Measurements from ENCODE around the gene CDS2. TPM values are rescaled to one million over a fixed set of nuclear protein-coding genes. Genes with fewer than 3 reads are reported as not detected.

CDS2 gene
- total RNA-seq, 1 experiment from 2014 or later = 67.4 TPM

- Histone ChIP-seq H3K9me3 (ENCODE audit: low read depth, low read length, poor library complexity, severe bottlenecking) (no peaks in the 10 kb centered on the region), H3K4me3 (ENCODE audit: low read depth, low read length, poor library complexity, severe bottlenecking) (peak overlapping the region; percentile 71), H3K27ac (ENCODE audit: low read depth, low read length, poor library complexity, severe bottlenecking) (peak overlapping the region; percentile 95), H3K36me3 (ENCODE audit: insufficient read depth, low read length, poor library complexity, severe bottlenecking) (peaks cover 39% of the 10 kb centered on the region), H3K4me1 (ENCODE audit: insufficient read depth, low read length, poor library complexity, severe bottlenecking) (peaks cover 21% of the 10 kb centered on the region), H3K27me3 (replicated peaks; ENCODE audit: insufficient read depth, low read depth, low read length, poor library complexity) (no peaks in the 10 kb centered on the region)
- TF ChIP-seq CTCF (conservative IDR thresholded peaks at IDR 0.05; ENCODE audit: low read depth, low read length) (no peak), EZH2 (IDR thresholded peaks at IDR 0.05; ENCODE audit: borderline replicate concordance, low read depth, low read length, poor library complexity, severe bottlenecking) (no peak)
- intact Hi-C loops (cut with micrococcal nuclease; ENCODE audit: unreplicated experiment) = no loop called here
- POLR2A ChIA-PET (ENCODE audit: low non-redundant PET) = interaction anchor here (0.7 kb wide), 1 partner anchor 72 kb away, joined by 3 read pairs; no protein-coding TSS in a partner anchor
- BruUV-seq (replicated peaks) = no TSS peak
- no peak for DNase-seq (ENCODE audit: low spot score)
- CTCF ChIA-PET = no interaction called here
Measured at GRCh38 chr20:5120185-5120476, 6.7 kb upstream of the CDS2 start.

GRCh38 chr20:5122873-5123260 lies 3.9 kb upstream of the CDS2 start:
- CTCF ChIA-PET = no interaction called here
- POLR2A ChIA-PET (ENCODE audit: low non-redundant PET) = no interaction called here

GRCh38 chr20:5127204-5127858 lies 523 bp downstream of the CDS2 start:
- H3K36me3 ChIP-seq (ENCODE audit: insufficient read depth, low read length, poor library complexity, severe bottlenecking) = peaks cover 8% of the 10 kb centered on the region
- POLR2A ChIA-PET (ENCODE audit: low non-redundant PET) = interaction anchor here (0.6 kb wide), 2 partner anchors 15 to 93 kb away, joined by 3 read pairs; no protein-coding TSS in a partner anchor
- no peaks in the 10 kb centered on the region for H3K9me3 ChIP-seq (ENCODE audit: low read depth, low read length, poor library complexity, severe bottlenecking)
- H3K4me3 ChIP-seq (ENCODE audit: low read depth, low read length, poor library complexity, severe bottlenecking) = peak overlapping the region; percentile 98
- H3K4me1 ChIP-seq (ENCODE audit: insufficient read depth, low read length, poor library complexity, severe bottlenecking) = peaks cover 31% of the 10 kb centered on the region
- TF ChIP-seq CTCF (conservative IDR thresholded peaks at IDR 0.05; ENCODE audit: low read depth, low read length) (no peak), EZH2 (IDR thresholded peaks at IDR 0.05; ENCODE audit: borderline replicate concordance, low read depth, low read length, poor library complexity, severe bottlenecking) (no peak)
- peak overlapping the region; percentile 95 for H3K27ac ChIP-seq (ENCODE audit: low read depth, low read length, poor library complexity, severe bottlenecking)
- BruUV-seq (replicated peaks) = no TSS peak
- H3K27me3 ChIP-seq (replicated peaks; ENCODE audit: insufficient read depth, low read depth, low read length, poor library complexity) = no peaks in the 10 kb centered on the region
- intact Hi-C loops (cut with micrococcal nuclease; ENCODE audit: unreplicated experiment) = no loop called here
- peak; percentile 70 for DNase-seq (ENCODE audit: low spot score)
- CTCF ChIA-PET = interaction anchor here (0.7 to 2.1 kb wide), 5 partner anchors 10 to 96 kb away, joined by 3 to 65 read pairs (median 8); no protein-coding TSS in a partner anchor

More at GRCh38 chr20:5122873-5123260, 3.9 kb upstream of the CDS2 start:
- Histone ChIP-seq H3K9me3 (ENCODE audit: low read depth, low read length, poor library complexity, severe bottlenecking) (no peaks in the 10 kb centered on the region), H3K36me3 (ENCODE audit: insufficient read depth, low read length, poor library complexity, severe bottlenecking) (peaks cover 12% of the 10 kb centered on the region), H3K4me3 (ENCODE audit: low read depth, low read length, poor library complexity, severe bottlenecking) (no peak overlapping the region), H3K4me1 (ENCODE audit: insufficient read depth, low read length, poor library complexity, severe bottlenecking) (peaks cover 11% of the 10 kb centered on the region), H3K27ac (ENCODE audit: low read depth, low read length, poor library complexity, severe bottlenecking) (no peak overlapping the region), H3K27me3 (replicated peaks; ENCODE audit: insufficient read depth, low read depth, low read length, poor library complexity) (no peaks in the 10 kb centered on the region)
- intact Hi-C loops (cut with micrococcal nuclease; ENCODE audit: unreplicated experiment) = no loop called here
- BruUV-seq (replicated peaks) = no TSS peak
- no peak for TF ChIP-seq CTCF (conservative IDR thresholded peaks at IDR 0.05; ENCODE audit: low read depth, low read length)
- no peak for TF ChIP-seq EZH2 (IDR thresholded peaks at IDR 0.05; ENCODE audit: borderline replicate concordance, low read depth, low read length, poor library complexity, severe bottlenecking)
- no peak for DNase-seq (ENCODE audit: low spot score)
